K562 (cell line): Measurements from ENCODE around the gene INPP1. TPM values are rescaled to one million over a fixed set of nuclear protein-coding genes. Genes with fewer than 3 reads are reported as not detected.

Experiments used
- ARID1B ChIP-seq: fragments of 450-650 bp; IDR thresholded peaks from 2 replicates; pipeline ENCODE4 v1.6.1; 2016; ENCODE audit warnings: antibody characterized with exemption, mild to moderate bottlenecking, inconsistent platforms
- BCL6 ChIP-seq: fragments of 250-450 bp; sonication (Bioruptor Pico); IDR thresholded peaks from 2 replicates; pipeline ENCODE4 v1.4.0; 2020
- CTCFL ChIP-seq: IDR thresholded peaks from 2 replicates; pipeline ENCODE4 v1.6.1; 2011; ENCODE audit warnings: borderline replicate concordance, low read depth, mild to moderate bottlenecking, moderate library complexity, low read length; ENCODE audit not compliant: insufficient read depth, poor library complexity, severe bottlenecking
- HDAC3 ChIP-seq: fragments of 450-650 bp; IDR thresholded peaks from 2 replicates; pipeline ENCODE4 v1.6.1; 2018; ENCODE audit warnings: borderline replicate concordance, mild to moderate bottlenecking, moderate library complexity; ENCODE audit not compliant: partially characterized antibody
- KHSRP ChIP-seq: fragments of 450-650 bp; IDR thresholded peaks from 2 replicates; pipeline ENCODE4 v1.6.1; 2017
- NCOR1 ChIP-seq: fragments of 450-650 bp; IDR thresholded peaks from 2 replicates; pipeline ENCODE4 v1.6.1; 2016; ENCODE audit warnings: mild to moderate bottlenecking, moderate library complexity
- NFE2 ChIP-seq: IDR thresholded peaks from 2 replicates; pipeline ENCODE4 v1.6.1; 2014; ENCODE audit warnings: antibody characterized with exemption, low read depth
- PREB ChIP-seq: sonication (generic); formaldehyde crosslinking; IDR thresholded peaks from 2 replicates; pipeline ENCODE4 v1.8.1; 2023; ENCODE audit warnings: mild to moderate bottlenecking, missing genetic modification reagents
- TEAD1 ChIP-seq, 2 experiments: fragments of 450-650 bp in 1 of 2; sonication (generic) in 1 of 2; formaldehyde crosslinking; IDR thresholded peaks; 2 replicates each; pipeline versions ENCODE4 v1.4.0 to v1.8.0; 2020 to 2022; ENCODE audit warnings: mild to moderate bottlenecking in 2 of 2, missing genetic modification reagents in 1 of 2
- ZNF263 ChIP-seq: sonication (generic); formaldehyde crosslinking; IDR thresholded peaks from 2 replicates; pipeline ENCODE4 v1.8.0; 2022; ENCODE audit warnings: mild to moderate bottlenecking, missing genetic modification reagents, borderline replicate concordance
- ZNF318 ChIP-seq, 2 experiments: fragments of 450-650 bp; IDR thresholded peaks; 2 replicates each; pipeline ENCODE4 v1.6.1; 2016; ENCODE audit warnings: mild to moderate bottlenecking in 2 of 2, borderline replicate concordance in 1 of 2, low read depth in 1 of 2, moderate library complexity in 1 of 2
- ZNF324 ChIP-seq: fragments of 250-450 bp; sonication (Bioruptor Pico); IDR thresholded peaks from 2 replicates; pipeline ENCODE4 v1.4.0; 2020; ENCODE audit warnings: mild to moderate bottlenecking
- ZNF507 ChIP-seq: conservative IDR thresholded peaks from 2 replicates; pipeline ENCODE4 v1.6.1; 2017; ENCODE audit warnings: missing genetic modification characterization, missing compliant biosample characterization
- ZNF551 ChIP-seq: fragments of 250-450 bp; sonication (Bioruptor Pico); IDR thresholded peaks from 2 replicates; pipeline ENCODE4 v1.5.0; 2021; ENCODE audit warnings: mild to moderate bottlenecking, moderate library complexity
- ZNF778 ChIP-seq: fragments of 450-650 bp; formaldehyde crosslinking; IDR thresholded peaks from 2 replicates; pipeline ENCODE4 v1.4.0; 2020; ENCODE audit warnings: mild to moderate bottlenecking, moderate library complexity
- ZSCAN29 ChIP-seq: fragments of 450-650 bp; IDR thresholded peaks from 2 replicates; pipeline ENCODE4 v1.6.1; 2017
- polyA plus RNA-seq, 8 experiments: library from polyadenylated mRNA; depleted of rRNA in 4 of 8; stranded (reverse) in 5 of 8; unstranded in 3 of 8; fragments of >200 nt; fragmentation: Nextera tagmentation in 2 of 8; fragmentation: Illumina TruSeq in 1 of 8; extraction: Ambion mirVana in 2 of 8; extraction: Trizol in 1 of 8; gene quantifications; 2 replicates each; pipeline versions ENCODE4 v1.2.1 to v1.2.3, GENCODE V29; 2011 to 2014; ENCODE audit warnings: inconsistent platforms in 1 of 8, missing spikeins in 1 of 8
- total RNA-seq, 7 experiments: library from RNA; depleted of rRNA in 6 of 7; stranded (reverse); fragments of >200 nt in 6 of 7; fragmentation: Illumina TruSeq in 2 of 7; extraction: Trizol in 2 of 7; gene quantifications; 2 replicates each; pipeline versions ENCODE4 v1.2.1 to v1.2.3, GENCODE V29; 2011 to 2021; ENCODE audit warnings: low replicate concordance in 1 of 7
- TF ChIP-seq, protein P1 (sequence below): fragments of 200-800 bp; sonication (Bioruptor generic); IDR thresholded peaks from 2 replicates; pipeline ENCODE4 v1.6.1; 2017; ENCODE audit warnings: missing genetic modification characterization, missing compliant biosample characterization

INPP1 gene
- total and polyA plus RNA-seq, 9 of the 15 experiments (the other 6 are each of a cell fraction or from before 2014, with no cell fraction given), result 3.7 to 11.8 (median 6.5) TPM

- TF ChIP-seq CTCFL, result no peak
- peak; percentile 44 for TF ChIP-seq NCOR1
- no peak for TF ChIP-seq ZSCAN29
- no peak for TF ChIP-seq KHSRP
- TF ChIP-seq BCL6, result no peak
- TF ChIP-seq ZNF507 (tag), result no peak
- TF ChIP-seq ZNF778 (CRISPR knock-in tag), result no peak
- TF ChIP-seq, protein P1, sequence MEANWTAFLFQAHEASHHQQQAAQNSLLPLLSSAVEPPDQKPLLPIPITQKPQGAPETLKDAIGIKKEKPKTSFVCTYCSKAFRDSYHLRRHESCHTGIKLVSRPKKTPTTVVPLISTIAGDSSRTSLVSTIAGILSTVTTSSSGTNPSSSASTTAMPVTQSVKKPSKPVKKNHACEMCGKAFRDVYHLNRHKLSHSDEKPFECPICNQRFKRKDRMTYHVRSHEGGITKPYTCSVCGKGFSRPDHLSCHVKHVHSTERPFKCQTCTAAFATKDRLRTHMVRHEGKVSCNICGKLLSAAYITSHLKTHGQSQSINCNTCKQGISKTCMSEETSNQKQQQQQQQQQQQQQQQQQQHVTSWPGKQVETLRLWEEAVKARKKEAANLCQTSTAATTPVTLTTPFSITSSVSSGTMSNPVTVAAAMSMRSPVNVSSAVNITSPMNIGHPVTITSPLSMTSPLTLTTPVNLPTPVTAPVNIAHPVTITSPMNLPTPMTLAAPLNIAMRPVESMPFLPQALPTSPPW, result no peak
- TF ChIP-seq ARID1B, result peak; percentile 64; the same call in 1 of the 2 replicates
- TF ChIP-seq ZNF263, result no peak
- no peak for TF ChIP-seq HDAC3
- no peak for TF ChIP-seq NFE2
- no peak for TF ChIP-seq ZNF318 (IDR thresholded peaks at IDR 0.05; ENCODE audit: borderline replicate concordance in 1 of 2, low read depth in 1 of 2)
- TF ChIP-seq ZNF551 (CRISPR knock-in tag), result no peak
- TF ChIP-seq PREB (CRISPR knock-in tag), result no peak
- no peak for TF ChIP-seq TEAD1 (CRISPR knock-in tag; IDR thresholded peaks at IDR 0.05)
- TF ChIP-seq ZNF324 (CRISPR knock-in tag), result no peak
These were observed 35.5 kb downstream of the INPP1 start (continued) for GRCh38 chr2:190378880-190379237.
